DND-41 (cell line): ENCODE measurements around the gene CD79A.
A peak's percentile ranks its signal among the peaks of the same experiment; 100 is the strongest.
"Not testable (repeated sequence)": the region's sequence is repeated elsewhere in the genome, so short reads cannot be mapped to it uniquely, and the experiment has no call there.

Experiments
- ATAC-seq: fragments of 200-7000 bp; cut with Tn5 transposase; 3 replicates; pipeline ENCODE4 v1.9.1; 2021; ENCODE audit warnings: low read depth; ENCODE audit not compliant: insufficient read depth
- DNase-seq: peaks from one replicate; pipeline ENCODE4 v3.0.0-alpha.2; 2020
- H2AFZ ChIP-seq: 2 replicates; pipeline ENCODE4 v1.6.0; 2012; ENCODE audit warnings: low read depth, low read length
- H3K27ac ChIP-seq: 2 replicates; pipeline ENCODE4 v1.5.1; 2012; ENCODE audit warnings: low read length, inconsistent platforms
- H3K27me3 ChIP-seq: fragments of 200-600 bp; sonication (generic); 2 replicates; pipeline ENCODE4 v1.6.0; 2012; ENCODE audit warnings: low read length, mild to moderate bottlenecking, inconsistent platforms; ENCODE audit not compliant: insufficient read depth, poor library complexity
- H3K36me3 ChIP-seq: 2 replicates; pipeline ENCODE4 v1.5.1; 2012; ENCODE audit warnings: low read length, inconsistent platforms; ENCODE audit not compliant: insufficient read depth
- H3K4me1 ChIP-seq: 2 replicates; pipeline ENCODE4 v1.5.1; 2012; ENCODE audit warnings: mild to moderate bottlenecking, low read length; ENCODE audit not compliant: insufficient read depth
- H3K4me2 ChIP-seq: 2 replicates; pipeline ENCODE4 v1.6.0; 2012; ENCODE audit warnings: mild to moderate bottlenecking, moderate library complexity, low read length, inconsistent platforms; ENCODE audit not compliant: insufficient read depth
- H3K4me3 ChIP-seq, 2 experiments: fragments of 200-600 bp in 1 of 2; shearing (Covaris generic) in 1 of 2; 2 replicates each; pipeline ENCODE4 v1.5.1; 2012 to 2016; ENCODE audit warnings: inconsistent platforms in 2 of 2, low read length in 2 of 2, mild to moderate bottlenecking in 2 of 2, low read depth in 1 of 2, moderate library complexity in 1 of 2
- H3K79me2 ChIP-seq: 2 replicates; pipeline ENCODE4 v1.6.0; 2012; ENCODE audit warnings: low read length, inconsistent platforms; ENCODE audit not compliant: insufficient read depth
- H3K9ac ChIP-seq: 2 replicates; pipeline ENCODE4 v1.6.0; 2012; ENCODE audit warnings: low read depth, mild to moderate bottlenecking, inconsistent platforms, low read length, moderate library complexity
- H3K9me3 ChIP-seq: 2 replicates; pipeline ENCODE4 v1.5.1; 2012; ENCODE audit warnings: low read length, moderate library complexity, mild to moderate bottlenecking, inconsistent platforms; ENCODE audit not compliant: insufficient read depth, severe bottlenecking
- H4K20me1 ChIP-seq: 2 replicates; pipeline ENCODE4 v1.6.0; 2012; ENCODE audit warnings: low read length; ENCODE audit not compliant: insufficient read depth
- EZH2 ChIP-seq: IDR thresholded peaks from 3 replicates; pipeline ENCODE4 v1.6.1; 2012; ENCODE audit warnings: borderline replicate concordance, low read depth, mild to moderate bottlenecking, moderate library complexity, low read length, inconsistent platforms; ENCODE audit not compliant: severe bottlenecking
- TF ChIP-seq, protein P1 (sequence below): IDR thresholded peaks from 2 replicates; pipeline ENCODE4 v1.5.1; 2012; ENCODE audit warnings: borderline replicate concordance, low read length, moderate library complexity, mild to moderate bottlenecking; ENCODE audit not compliant: poor library complexity, severe bottlenecking; ENCODE audit errors: extremely low read depth

CD79A gene

DNA sequence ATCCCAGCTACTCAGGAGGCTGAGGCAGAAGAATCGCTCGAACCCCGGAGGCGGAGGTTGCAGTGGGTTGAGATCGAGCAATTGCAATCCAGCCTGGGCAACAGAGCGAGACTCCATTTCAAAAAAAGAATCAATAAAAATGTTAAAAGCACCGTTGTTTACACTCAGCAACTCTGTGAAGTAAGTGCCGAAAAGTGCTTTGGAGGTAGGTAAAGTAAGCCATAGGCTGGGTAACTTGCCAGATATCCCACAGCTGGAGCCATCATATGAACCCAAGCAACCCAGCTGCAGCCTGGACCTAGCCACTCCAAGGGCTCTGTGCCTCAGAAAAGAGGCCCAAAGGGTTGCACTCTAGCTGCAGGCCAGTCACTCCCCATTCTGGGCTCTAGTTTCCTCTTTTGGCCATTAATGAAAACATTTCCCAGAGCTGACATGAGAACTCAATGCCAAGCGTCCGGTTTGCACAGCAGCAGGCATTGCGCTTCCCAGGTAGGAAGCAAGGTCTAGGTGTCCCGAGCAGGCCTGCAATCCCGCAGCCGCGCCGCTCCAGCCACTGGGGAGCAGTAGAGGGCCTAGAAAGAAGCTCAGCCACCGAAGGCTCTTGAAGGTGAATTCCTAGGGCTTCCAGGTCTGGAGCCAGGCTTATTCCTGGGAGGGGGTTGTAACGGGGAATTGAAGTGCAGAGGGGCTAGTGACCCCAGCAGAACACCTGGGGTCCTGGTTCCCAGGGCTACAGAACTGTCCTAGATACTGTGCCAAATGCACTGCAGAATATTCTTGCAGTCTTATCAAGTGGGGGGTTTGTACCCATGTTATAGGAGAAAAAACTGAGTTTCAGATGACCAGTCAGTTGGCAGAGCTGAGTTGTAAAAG lies 4.1 kb upstream of the CD79A start:
- TF ChIP-seq, protein P1, sequence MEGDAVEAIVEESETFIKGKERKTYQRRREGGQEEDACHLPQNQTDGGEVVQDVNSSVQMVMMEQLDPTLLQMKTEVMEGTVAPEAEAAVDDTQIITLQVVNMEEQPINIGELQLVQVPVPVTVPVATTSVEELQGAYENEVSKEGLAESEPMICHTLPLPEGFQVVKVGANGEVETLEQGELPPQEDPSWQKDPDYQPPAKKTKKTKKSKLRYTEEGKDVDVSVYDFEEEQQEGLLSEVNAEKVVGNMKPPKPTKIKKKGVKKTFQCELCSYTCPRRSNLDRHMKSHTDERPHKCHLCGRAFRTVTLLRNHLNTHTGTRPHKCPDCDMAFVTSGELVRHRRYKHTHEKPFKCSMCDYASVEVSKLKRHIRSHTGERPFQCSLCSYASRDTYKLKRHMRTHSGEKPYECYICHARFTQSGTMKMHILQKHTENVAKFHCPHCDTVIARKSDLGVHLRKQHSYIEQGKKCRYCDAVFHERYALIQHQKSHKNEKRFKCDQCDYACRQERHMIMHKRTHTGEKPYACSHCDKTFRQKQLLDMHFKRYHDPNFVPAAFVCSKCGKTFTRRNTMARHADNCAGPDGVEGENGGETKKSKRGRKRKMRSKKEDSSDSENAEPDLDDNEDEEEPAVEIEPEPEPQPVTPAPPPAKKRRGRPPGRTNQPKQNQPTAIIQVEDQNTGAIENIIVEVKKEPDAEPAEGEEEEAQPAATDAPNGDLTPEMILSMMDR: peak; percentile 91
- TF ChIP-seq EZH2: no peak
- Histone ChIP-seq H2AFZ (no peak overlapping the region), H3K9ac (0 out of 2 replicates have a peak overlapping the region, but pooled peaks have one; percentile 48), H3K4me3 (no peak overlapping the region), H3K27ac (peak overlapping the region; percentile 98), H3K4me1 (peaks cover 99% of the 10 kb centered on the region), H3K9me3 (no peaks in the 10 kb centered on the region), H3K79me2 (peaks cover 34% of the 10 kb centered on the region), H3K27me3 (no peaks in the 10 kb centered on the region), H4K20me1 (peaks cover 37% of the 10 kb centered on the region), H3K36me3 (peaks cover 58% of the 10 kb centered on the region), H3K4me2 (no peak overlapping the region; the same call in 1 of the 2 replicates)
- no peak for ATAC-seq
- DNase-seq: peak; percentile 72

DNA sequence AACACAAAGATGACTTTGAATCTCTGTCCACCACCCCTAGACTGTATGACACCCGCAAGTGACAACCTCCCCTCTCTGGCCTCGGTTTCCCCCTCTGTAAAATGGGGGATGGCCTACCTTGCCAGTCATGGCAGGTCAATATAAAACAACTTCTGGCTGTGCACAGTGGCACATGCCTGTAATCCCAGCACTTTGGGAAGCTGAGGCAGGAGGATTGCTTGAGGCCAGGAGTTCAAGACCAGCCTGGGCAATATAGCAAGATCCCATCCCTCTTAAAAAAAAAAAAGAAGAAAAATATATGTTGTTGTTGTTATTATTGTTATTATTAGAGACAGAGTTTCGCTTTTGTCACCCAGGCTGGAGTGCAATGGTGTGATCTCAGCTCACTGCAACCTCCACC lies 1.1 kb upstream of the CD79A start:
- Histone ChIP-seq H3K9ac (peak overlapping the region; percentile 83), H3K4me1 (peaks cover 97% of the 10 kb centered on the region)

DNA sequence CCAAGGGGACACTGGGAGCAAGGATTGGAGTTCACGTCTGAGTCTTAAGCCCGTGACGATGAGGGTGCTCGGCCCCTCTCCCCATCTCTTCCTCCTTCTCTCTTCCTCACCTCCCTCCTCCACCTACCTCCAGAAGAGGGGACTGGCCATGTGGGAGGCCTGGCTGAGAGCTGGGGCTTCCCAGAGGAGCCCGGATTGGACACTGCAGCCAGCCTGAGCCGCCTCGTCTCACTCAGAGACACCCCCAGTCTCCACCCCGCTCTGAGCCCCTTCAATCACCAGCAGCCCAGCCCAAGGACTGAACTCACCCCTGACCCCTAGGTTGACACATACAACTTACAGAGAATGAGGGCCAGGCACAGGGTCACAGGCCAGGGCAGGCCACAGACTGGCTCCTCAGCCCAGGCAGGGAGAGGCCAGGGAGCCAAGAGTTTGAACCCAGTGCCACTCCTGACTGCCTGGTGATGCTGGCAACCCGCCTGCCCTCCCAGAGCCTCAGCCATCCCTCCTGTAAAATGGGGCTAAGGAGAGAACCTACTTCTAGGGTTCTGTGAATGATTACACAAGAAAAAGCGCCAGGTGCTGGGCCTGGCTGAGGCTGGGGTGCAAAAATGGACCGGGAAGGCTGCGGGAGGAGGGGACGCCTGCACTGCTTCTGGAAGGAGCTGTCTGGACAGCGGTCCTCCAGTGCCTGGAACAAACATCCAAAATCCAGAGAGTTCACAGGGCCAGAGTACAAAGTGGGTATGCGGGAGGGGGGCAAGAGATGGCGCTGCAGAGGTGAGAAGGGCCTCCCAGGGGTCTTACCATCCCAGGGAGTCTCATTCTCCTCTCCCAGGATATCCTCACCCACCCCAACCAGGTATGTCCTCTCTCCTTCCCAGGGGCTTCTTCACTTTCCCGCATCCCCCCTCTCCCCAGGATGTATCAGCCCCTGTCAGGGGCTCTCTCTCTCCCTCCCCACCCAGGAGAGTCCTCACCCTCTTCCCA lies 1.1 kb downstream of the CD79A start:
- Histone ChIP-seq H3K27me3 (no peaks in the 10 kb centered on the region), H3K4me1 (peaks cover 91% of the 10 kb centered on the region), H3K4me3 (peak overlapping the region; percentile 42 to 80), H3K4me2 (peak overlapping the region; percentile 96), H3K9me3 (no peaks in the 10 kb centered on the region), H2AFZ (peak overlapping the region; percentile 10; the same call in 1 of the 2 replicates), H3K36me3 (peaks cover 39% of the 10 kb centered on the region), H3K79me2 (peaks cover 43% of the 10 kb centered on the region), H4K20me1 (peaks cover 6% of the 10 kb centered on the region; the same call in 1 of the 2 replicates), H3K27ac (peak overlapping the region; percentile 98), H3K9ac (peak overlapping the region; percentile 83)
- ATAC-seq (no peak), DNase-seq (no peak)
- TF ChIP-seq EZH2: no peak
- TF ChIP-seq, protein P1: peak; percentile 22

More for the DNA sequence above, 1.1 kb upstream of the CD79A start:
- not testable (repeated sequence) for H3K27me3 ChIP-seq, H3K9me3 ChIP-seq, DNase-seq, H2AFZ ChIP-seq, ATAC-seq
- peaks cover 57% of the 10 kb centered on the region for H3K36me3 ChIP-seq
- peaks cover 17% of the 10 kb centered on the region for H4K20me1 ChIP-seq
- peak overlapping the region; percentile 52 for H3K4me2 ChIP-seq
- peak overlapping the region in 1 of 2 experiments; percentile 44; a peak in 2 of 4 replicates for H3K4me3 ChIP-seq
- peak overlapping the region; percentile 98 for H3K27ac ChIP-seq
- H3K79me2 ChIP-seq: peaks cover 33% of the 10 kb centered on the region
